ENCODE results near the gene TCHP. TPM values are rescaled to one million over a fixed set of nuclear protein-coding genes. Genes with fewer than 3 reads are reported as not detected.

Gene TCHP
- total and polyA plus RNA-seq, 7 donors = 12.5 to 42.9 (median 16.0) TPM

- Histone ChIP-seq H3K4me3 (no peak overlapping the region), H3K4me1 (peaks cover 0 to 28% (median 25%) of the 10 kb centered on the region in 4 donors), H3K36me3 (no peaks in the 10 kb centered on the region), H3K27ac (no peak overlapping the region), H3K9me3 (no peaks in the 10 kb centered on the region), H3K27me3 (peaks cover 0 to 6% (median 0%) of the 10 kb centered on the region in 3 donors)
- WGBS, 2 donors = 92 to 96% methylated on average over 2 of the region's 2 CpGs
- intact Hi-C loops (cut with DNase I) = loop anchor here (10.0 kb wide), 1 partner anchor 307 kb away; the partner anchor contains the start of genes MMAB and MVK
- no peak for DNase-seq
- no peak for TF ChIP-seq EP300 (IDR thresholded peaks at IDR 0.05)
- no peak for TF ChIP-seq CTCF (IDR thresholded peaks at IDR 0.05)
- TF ChIP-seq POLR2A (IDR thresholded peaks at IDR 0.05) = no peak
- no peak for TF ChIP-seq POLR2AphosphoS5 (IDR thresholded peaks at IDR 0.05)
Measured at GRCh38 chr12:109881752-109882151, 18.3 kb upstream of the TCHP start.

DNA sequence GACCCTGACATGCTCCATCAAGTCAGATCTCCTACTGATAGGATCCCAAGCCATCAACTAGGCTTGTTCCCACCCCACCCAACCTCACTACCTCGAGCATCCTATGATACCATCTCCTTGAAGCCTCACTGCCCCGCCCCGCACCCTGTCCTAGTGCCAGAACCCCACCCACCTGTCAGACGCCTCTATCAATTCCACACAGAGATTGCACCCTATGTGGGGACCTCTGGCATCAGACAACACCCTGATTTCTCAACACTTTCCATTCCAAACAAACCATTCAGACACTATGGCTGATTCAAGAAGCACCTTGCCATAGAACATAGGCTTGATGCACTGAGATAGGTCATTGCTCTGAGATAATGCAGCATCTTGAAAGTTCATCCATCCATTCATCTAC, 16.6 kb upstream of the TCHP start:
- no peaks in the 10 kb centered on the region for H3K9me3 ChIP-seq
- peaks cover 0 to 6% (median 0%) of the 10 kb centered on the region in 3 donors for H3K27me3 ChIP-seq
- no peaks in the 10 kb centered on the region for H3K36me3 ChIP-seq
- intact Hi-C loops (cut with DNase I) = loop anchor here (10.0 kb wide), 1 partner anchor 309 kb away; the partner anchor contains the start of genes MMAB and MVK
- H3K4me3 ChIP-seq = no peak overlapping the region
- 20 to 56% methylated on average over 4 of the region's 4 CpGs for WGBS, 2 donors
- peaks cover 0 to 19% (median 16%) of the 10 kb centered on the region in 4 donors for H3K4me1 ChIP-seq
- H3K27ac ChIP-seq = no peak overlapping the region
- no peak for DNase-seq
- TF ChIP-seq CTCF (IDR thresholded peaks at IDR 0.05) = no peak
- TF ChIP-seq POLR2AphosphoS5 (IDR thresholded peaks at IDR 0.05) = no peak
- TF ChIP-seq POLR2A (IDR thresholded peaks at IDR 0.05) = no peak
- no peak for TF ChIP-seq EP300 (IDR thresholded peaks at IDR 0.05)

DNA sequence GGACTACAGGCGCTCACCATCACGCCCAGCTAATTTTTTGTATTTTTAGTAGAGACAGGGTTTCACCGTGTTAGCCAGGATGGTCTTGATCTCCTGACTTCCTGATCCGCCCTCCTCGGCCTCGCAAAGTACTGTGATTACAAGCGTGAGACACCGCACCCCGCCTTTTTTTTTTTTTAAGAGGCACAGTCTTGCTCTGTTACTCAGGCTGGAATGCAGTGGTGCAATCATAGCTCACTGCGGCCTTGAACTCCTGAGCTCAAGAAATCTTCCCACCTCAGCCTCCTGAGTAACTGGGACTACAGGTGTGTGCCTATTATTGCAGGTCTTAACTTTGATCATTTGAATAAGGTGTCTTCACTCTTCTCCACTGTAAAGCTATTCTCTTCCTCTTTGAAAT, 14.5 kb upstream of the TCHP start:
- DNase-seq = no peak
- 26 to 79% methylated on average over 10 of the region's 10 CpGs for WGBS, 2 donors
- Histone ChIP-seq H3K4me1 (peaks cover 0 to 5% (median 4%) of the 10 kb centered on the region in 4 donors), H3K4me3 (no peak overlapping the region), H3K9me3 (no peaks in the 10 kb centered on the region), H3K27ac (no peak overlapping the region), H3K27me3 (peaks cover 0 to 6% (median 0%) of the 10 kb centered on the region in 3 donors), H3K36me3 (no peaks in the 10 kb centered on the region)
- intact Hi-C loops (cut with DNase I) = loop anchor here (10.0 kb wide), 1 partner anchor 311 kb away; the partner anchor contains the start of genes MMAB and MVK
- no peak for TF ChIP-seq POLR2AphosphoS5 (IDR thresholded peaks at IDR 0.05)
- no peak for TF ChIP-seq POLR2A (IDR thresholded peaks at IDR 0.05)
- TF ChIP-seq CTCF (IDR thresholded peaks at IDR 0.05) = no peak
- no peak for TF ChIP-seq EP300 (IDR thresholded peaks at IDR 0.05)

- no peaks in the 10 kb centered on the region for H3K4me1 ChIP-seq
- H3K27ac ChIP-seq = peak overlapping the region in 3 of 4 donors; percentile 3 to 56 (median 8)
- intact Hi-C loops (cut with DNase I) = loop anchor here (10.0 kb wide), 1 partner anchor 314 kb away; the partner anchor contains the start of genes MMAB and MVK
- peaks cover 0 to 6% (median 0%) of the 10 kb centered on the region in 3 donors for H3K27me3 ChIP-seq
- H3K36me3 ChIP-seq = no peaks in the 10 kb centered on the region
- TF ChIP-seq CTCF (IDR thresholded peaks at IDR 0.05) (no peak), POLR2A (IDR thresholded peaks at IDR 0.05) (no peak), EP300 (IDR thresholded peaks at IDR 0.05) (no peak), POLR2AphosphoS5 (IDR thresholded peaks at IDR 0.05) (no peak)
- H3K9me3 ChIP-seq = no peaks in the 10 kb centered on the region
- H3K4me3 ChIP-seq = no peak overlapping the region
- WGBS, 2 donors = 49 to 50% methylated on average over 12 of the region's 12 CpGs
- no peak for DNase-seq
Measured at GRCh38 chr12:109888179-109889020, 11.7 kb upstream of the TCHP start.

All from sigmoid colon (tissue), 7 donors.